Measurements from ENCODE around the gene DYNC1H1.

The DYNC1H1 gene

GRCh38 chr14:101926620-101927019 is 37.8 kb upstream of the DYNC1H1 start:
- H3K4me1 ChIP-seq (ENCODE audit: control insufficient read depth, insufficient read depth, low read length, poor library complexity, severe bottlenecking) = no peaks in the 10 kb centered on the region
- H3K27ac ChIP-seq (ENCODE audit: insufficient read depth, low read length, poor library complexity, severe bottlenecking) = no peak overlapping the region
- DNase-seq = no peak
- no peaks in the 10 kb centered on the region for H3K27me3 ChIP-seq (replicated peaks; ENCODE audit: control insufficient read depth, insufficient read depth, low read length, poor library complexity, severe bottlenecking)
- peaks cover 30% of the 10 kb centered on the region for H3K36me3 ChIP-seq (ENCODE audit: control insufficient read depth, insufficient read depth, low read length)
- no peak overlapping the region for H3K4me3 ChIP-seq (ENCODE audit: insufficient read depth, low read depth, low read length, poor library complexity, severe bottlenecking)
- no peaks in the 10 kb centered on the region for H3K9me3 ChIP-seq (ENCODE audit: control insufficient read depth, low read length)

GRCh38 chr14:101927859-101928258 is 36.5 kb upstream of the DYNC1H1 start:
- no peaks in the 10 kb centered on the region for H3K4me1 ChIP-seq (ENCODE audit: control insufficient read depth, insufficient read depth, low read length, poor library complexity, severe bottlenecking)

GRCh38 chr14:101928415-101928841 is 35.9 kb upstream of the DYNC1H1 start:
- H3K36me3 ChIP-seq (ENCODE audit: control insufficient read depth, insufficient read depth, low read length) = peaks cover 25% of the 10 kb centered on the region
- H3K9me3 ChIP-seq (ENCODE audit: control insufficient read depth, low read length) = no peaks in the 10 kb centered on the region
- no peaks in the 10 kb centered on the region for H3K4me1 ChIP-seq (ENCODE audit: control insufficient read depth, insufficient read depth, low read length, poor library complexity, severe bottlenecking)
- no peak for DNase-seq
- no peak overlapping the region for H3K4me3 ChIP-seq (ENCODE audit: insufficient read depth, low read depth, low read length, poor library complexity, severe bottlenecking)
- H3K27me3 ChIP-seq (replicated peaks; ENCODE audit: control insufficient read depth, insufficient read depth, low read length, poor library complexity, severe bottlenecking) = no peaks in the 10 kb centered on the region
- no peak overlapping the region for H3K27ac ChIP-seq (ENCODE audit: insufficient read depth, low read length, poor library complexity, severe bottlenecking)

More at GRCh38 chr14:101927859-101928258, 36.5 kb upstream of the DYNC1H1 start:
- Histone ChIP-seq H3K9me3 (ENCODE audit: control insufficient read depth, low read length) (no peaks in the 10 kb centered on the region), H3K36me3 (ENCODE audit: control insufficient read depth, insufficient read depth, low read length) (peaks cover 25% of the 10 kb centered on the region), H3K4me3 (ENCODE audit: insufficient read depth, low read depth, low read length, poor library complexity, severe bottlenecking) (no peak overlapping the region), H3K27me3 (replicated peaks; ENCODE audit: control insufficient read depth, insufficient read depth, low read length, poor library complexity, severe bottlenecking) (no peaks in the 10 kb centered on the region), H3K27ac (ENCODE audit: insufficient read depth, low read length, poor library complexity, severe bottlenecking) (no peak overlapping the region)
- no peak for DNase-seq

GRCh38 chr14:101929096-101929495 is 35.3 kb upstream of the DYNC1H1 start:
- H3K4me1 ChIP-seq (ENCODE audit: control insufficient read depth, insufficient read depth, low read length, poor library complexity, severe bottlenecking) = no peaks in the 10 kb centered on the region
- no peak overlapping the region for H3K27ac ChIP-seq (ENCODE audit: insufficient read depth, low read length, poor library complexity, severe bottlenecking)
- no peaks in the 10 kb centered on the region for H3K27me3 ChIP-seq (replicated peaks; ENCODE audit: control insufficient read depth, insufficient read depth, low read length, poor library complexity, severe bottlenecking)
- peaks cover 25% of the 10 kb centered on the region for H3K36me3 ChIP-seq (ENCODE audit: control insufficient read depth, insufficient read depth, low read length)
- no peaks in the 10 kb centered on the region for H3K9me3 ChIP-seq (ENCODE audit: control insufficient read depth, low read length)
- H3K4me3 ChIP-seq (ENCODE audit: insufficient read depth, low read depth, low read length, poor library complexity, severe bottlenecking) = no peak overlapping the region
- no peak for DNase-seq

GRCh38 chr14:101929946-101930345 is 34.4 kb upstream of the DYNC1H1 start:
- no peaks in the 10 kb centered on the region for H3K4me1 ChIP-seq (ENCODE audit: control insufficient read depth, insufficient read depth, low read length, poor library complexity, severe bottlenecking)
- no peak overlapping the region for H3K4me3 ChIP-seq (ENCODE audit: insufficient read depth, low read depth, low read length, poor library complexity, severe bottlenecking)

GRCh38 chr14:101932673-101933072 is 31.7 kb upstream of the DYNC1H1 start:
- peaks cover 7% of the 10 kb centered on the region for H3K36me3 ChIP-seq (ENCODE audit: control insufficient read depth, insufficient read depth, low read length)
- no peaks in the 10 kb centered on the region for H3K9me3 ChIP-seq (ENCODE audit: control insufficient read depth, low read length)
- DNase-seq = no peak
- H3K4me3 ChIP-seq (ENCODE audit: insufficient read depth, low read depth, low read length, poor library complexity, severe bottlenecking) = no peak overlapping the region
- H3K27ac ChIP-seq (ENCODE audit: insufficient read depth, low read length, poor library complexity, severe bottlenecking) = no peak overlapping the region
- H3K27me3 ChIP-seq (replicated peaks; ENCODE audit: control insufficient read depth, insufficient read depth, low read length, poor library complexity, severe bottlenecking) = no peaks in the 10 kb centered on the region
- H3K4me1 ChIP-seq (ENCODE audit: control insufficient read depth, insufficient read depth, low read length, poor library complexity, severe bottlenecking) = no peaks in the 10 kb centered on the region

More at GRCh38 chr14:101929946-101930345, 34.4 kb upstream of the DYNC1H1 start:
- H3K27ac ChIP-seq (ENCODE audit: insufficient read depth, low read length, poor library complexity, severe bottlenecking) = no peak overlapping the region
- H3K27me3 ChIP-seq (replicated peaks; ENCODE audit: control insufficient read depth, insufficient read depth, low read length, poor library complexity, severe bottlenecking) = no peaks in the 10 kb centered on the region
- peaks cover 22% of the 10 kb centered on the region for H3K36me3 ChIP-seq (ENCODE audit: control insufficient read depth, insufficient read depth, low read length)
- no peak for DNase-seq
- H3K9me3 ChIP-seq (ENCODE audit: control insufficient read depth, low read length) = no peaks in the 10 kb centered on the region

GRCh38 chr14:101933209-101933608 is 31.2 kb upstream of the DYNC1H1 start:
- H3K27me3 ChIP-seq (replicated peaks; ENCODE audit: control insufficient read depth, insufficient read depth, low read length, poor library complexity, severe bottlenecking) = no peaks in the 10 kb centered on the region
- H3K4me3 ChIP-seq (ENCODE audit: insufficient read depth, low read depth, low read length, poor library complexity, severe bottlenecking) = no peak overlapping the region
- DNase-seq = no peak
- no peaks in the 10 kb centered on the region for H3K4me1 ChIP-seq (ENCODE audit: control insufficient read depth, insufficient read depth, low read length, poor library complexity, severe bottlenecking)
- no peak overlapping the region for H3K27ac ChIP-seq (ENCODE audit: insufficient read depth, low read length, poor library complexity, severe bottlenecking)
- peaks cover 6% of the 10 kb centered on the region for H3K36me3 ChIP-seq (ENCODE audit: control insufficient read depth, insufficient read depth, low read length)
- H3K9me3 ChIP-seq (ENCODE audit: control insufficient read depth, low read length) = no peaks in the 10 kb centered on the region

- no peaks in the 10 kb centered on the region for H3K27me3 ChIP-seq (replicated peaks; ENCODE audit: control insufficient read depth, insufficient read depth, low read length, poor library complexity, severe bottlenecking)
- no peaks in the 10 kb centered on the region for H3K9me3 ChIP-seq (ENCODE audit: control insufficient read depth, low read length)
- no peak overlapping the region for H3K27ac ChIP-seq (ENCODE audit: insufficient read depth, low read length, poor library complexity, severe bottlenecking)
- H3K36me3 ChIP-seq (ENCODE audit: control insufficient read depth, insufficient read depth, low read length) = no peaks in the 10 kb centered on the region
- no peak overlapping the region for H3K4me3 ChIP-seq (ENCODE audit: insufficient read depth, low read depth, low read length, poor library complexity, severe bottlenecking)
- no peak for DNase-seq
- H3K4me1 ChIP-seq (ENCODE audit: control insufficient read depth, insufficient read depth, low read length, poor library complexity, severe bottlenecking) = no peaks in the 10 kb centered on the region
Observed at GRCh38 chr14:101934601-101935150, 29.7 kb upstream of the DYNC1H1 start.

GRCh38 chr14:101937926-101938767 is 26.2 kb upstream of the DYNC1H1 start:
- no peaks in the 10 kb centered on the region for H3K36me3 ChIP-seq (ENCODE audit: control insufficient read depth, insufficient read depth, low read length)
- H3K27ac ChIP-seq (ENCODE audit: insufficient read depth, low read length, poor library complexity, severe bottlenecking) = no peak overlapping the region
- H3K4me3 ChIP-seq (ENCODE audit: insufficient read depth, low read depth, low read length, poor library complexity, severe bottlenecking) = no peak overlapping the region
- no peaks in the 10 kb centered on the region for H3K9me3 ChIP-seq (ENCODE audit: control insufficient read depth, low read length)
- no peaks in the 10 kb centered on the region for H3K27me3 ChIP-seq (replicated peaks; ENCODE audit: control insufficient read depth, insufficient read depth, low read length, poor library complexity, severe bottlenecking)
- no peak for DNase-seq
- H3K4me1 ChIP-seq (ENCODE audit: control insufficient read depth, insufficient read depth, low read length, poor library complexity, severe bottlenecking) = no peaks in the 10 kb centered on the region

- no peaks in the 10 kb centered on the region for H3K4me1 ChIP-seq (ENCODE audit: control insufficient read depth, insufficient read depth, low read length, poor library complexity, severe bottlenecking)
- H3K4me3 ChIP-seq (ENCODE audit: insufficient read depth, low read depth, low read length, poor library complexity, severe bottlenecking) = no peak overlapping the region
- no peak for DNase-seq
- H3K9me3 ChIP-seq (ENCODE audit: control insufficient read depth, low read length) = no peaks in the 10 kb centered on the region
- H3K27ac ChIP-seq (ENCODE audit: insufficient read depth, low read length, poor library complexity, severe bottlenecking) = no peak overlapping the region
- H3K27me3 ChIP-seq (replicated peaks; ENCODE audit: control insufficient read depth, insufficient read depth, low read length, poor library complexity, severe bottlenecking) = no peaks in the 10 kb centered on the region
- H3K36me3 ChIP-seq (ENCODE audit: control insufficient read depth, insufficient read depth, low read length) = no peaks in the 10 kb centered on the region
Observed at GRCh38 chr14:101939646-101940170, 24.7 kb upstream of the DYNC1H1 start.
